Central memory CD4-positive, alpha-beta T cell (primary cell): ENCODE results near the gene CSRNP2.
"Not testable (repeated sequence)": the region's sequence is repeated elsewhere in the genome, so short reads cannot be mapped to it uniquely, and the experiment has no call there.

Source experiments
- DNase-seq: peaks from one replicate; pipeline ENCODE4 v3.0.0; 2022

The CSRNP2 gene

GRCh38 chr12:51025836-51026638, 57.4 kb downstream of the CSRNP2 start, which contains the start of gene SLC11A2:
SLC11A2 (minus strand) TSS chr12:51026384; CDS start chr12:51010728, 15,656 bp downstream.
- peak; percentile 89 for DNase-seq

- DNase-seq, result peak; percentile 16
Observed at GRCh38 chr12:51025338-51025835, 58.0 kb downstream of the CSRNP2 start.

GRCh38 chr12:51023625-51024382, 59.6 kb downstream of the CSRNP2 start:
- no peak for DNase-seq

GRCh38 chr12:51021694-51022093, 61.7 kb downstream of the CSRNP2 start:
- no peak for DNase-seq

GRCh38 chr12:51020448-51021182, 62.8 kb downstream of the CSRNP2 start:
- DNase-seq, result no peak

- no peak for DNase-seq
Observed at GRCh38 chr12:51019927-51020326, 63.5 kb downstream of the CSRNP2 start.

- DNase-seq, result no peak
Observed at GRCh38 chr12:51018956-51019355, 64.4 kb downstream of the CSRNP2 start.

- no peak for DNase-seq
Observed at GRCh38 chr12:51017452-51017851, 65.9 kb downstream of the CSRNP2 start.

- DNase-seq, result not testable (repeated sequence)
Observed at GRCh38 chr12:51014467-51014866, 68.9 kb downstream of the CSRNP2 start.

GRCh38 chr12:51013441-51013840, 70.0 kb downstream of the CSRNP2 start:
- no peak for DNase-seq

GRCh38 chr12:51012570-51013236, 70.7 kb downstream of the CSRNP2 start:
- DNase-seq, result no peak

GRCh38 chr12:51011955-51012354, 71.4 kb downstream of the CSRNP2 start:
- DNase-seq, result no peak
